Measurements from ENCODE around the gene SUGP1.

- TF ChIP-seq CTCF (IDR thresholded peaks at IDR 0.05; ENCODE audit: insufficient read depth, low read depth, low read length) (peak; percentile 82), EZH2 (IDR thresholded peaks at IDR 0.05; ENCODE audit: insufficient read depth, low read length) (no peak)
These were observed 46.4 kb upstream of the SUGP1 start for GRCh38 chr19:19366434-19367396.

All from astrocyte (in vitro differentiated cells and primary cell).